NCI-H1105 treated with DMSO at 0.1 percent for 48 hours (cell line): ENCODE data around the gene CLASP2.
"Not testable (repeated sequence)": the region's sequence is repeated elsewhere in the genome, so short reads cannot be mapped to it uniquely, and the experiment has no call there.

ENCODE experiments used
- DNase-seq: peaks from one replicate; lab custom pipeline; 2025; lab: John Stamatoyannopoulos, UW

The CLASP2 gene

DNA sequence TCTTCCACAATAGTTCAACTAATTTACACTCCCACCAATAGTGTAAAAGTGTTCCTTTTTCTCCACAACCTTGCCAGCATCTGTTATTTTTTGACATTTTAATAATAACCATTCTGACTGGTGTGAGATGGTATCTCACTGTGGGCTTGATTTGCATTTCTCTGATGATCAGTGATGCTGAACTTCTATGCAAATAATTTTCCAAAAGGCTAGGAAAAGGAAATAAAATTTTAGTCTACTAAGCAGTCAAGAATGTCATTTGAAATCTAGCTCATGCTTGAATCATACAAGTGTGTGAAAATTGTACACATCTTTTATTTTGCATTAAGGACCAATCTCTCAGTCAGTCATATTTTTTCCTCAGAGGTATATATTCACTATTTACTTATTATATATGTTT, 176.1 kb downstream of the CLASP2 start:
- no peak for DNase-seq

DNA sequence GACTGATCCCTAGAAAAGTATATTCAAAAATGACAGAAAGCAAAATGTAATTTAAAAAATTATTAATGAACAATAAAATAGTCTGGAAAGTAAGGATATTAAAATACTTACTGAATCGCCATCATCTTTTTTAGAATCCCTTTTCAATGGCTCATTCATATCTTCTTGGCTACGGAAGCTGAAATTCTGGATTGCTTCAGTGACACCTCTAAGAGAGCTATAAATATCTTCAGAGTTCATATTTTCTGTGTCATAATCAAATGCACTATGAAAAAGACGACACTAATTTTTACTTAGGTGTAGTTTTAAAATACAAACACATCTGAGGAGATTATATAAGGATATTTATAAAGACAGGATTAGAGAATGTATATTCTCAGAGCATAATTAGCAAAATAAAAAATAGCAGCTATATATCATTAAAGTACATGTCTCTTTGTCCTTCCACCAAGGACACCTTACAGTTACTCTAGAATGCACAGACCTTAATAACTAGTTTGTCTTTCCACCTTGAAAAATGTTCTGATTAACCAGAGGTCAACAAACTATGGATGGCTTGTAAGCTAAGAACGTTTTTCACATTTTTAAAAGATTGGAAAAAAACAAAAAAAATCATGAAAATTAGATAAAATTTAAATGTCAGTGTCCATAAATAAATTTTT, 179.2 kb downstream of the CLASP2 start:
- no peak for DNase-seq

GRCh38 chr3:33537133-33537532, 180.9 kb downstream of the CLASP2 start:
- DNase-seq: no peak

DNA sequence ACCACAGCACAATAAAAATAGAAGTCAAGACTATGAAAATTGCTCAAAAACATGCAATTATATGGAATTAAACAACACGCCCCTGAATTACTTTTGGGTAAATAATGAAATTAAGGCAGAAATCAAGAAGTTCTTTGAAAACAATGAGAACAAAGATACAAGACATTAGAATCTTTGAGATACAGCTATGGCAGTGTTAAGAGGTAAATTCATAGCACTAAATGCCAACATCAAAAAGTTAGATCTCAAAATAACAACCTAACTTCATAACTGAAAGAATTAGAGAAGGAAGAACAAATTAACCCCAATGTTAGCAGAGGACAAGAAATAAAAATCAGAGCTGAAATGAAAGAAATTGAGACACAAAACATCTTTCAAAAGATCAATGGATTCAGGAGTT, 191.3 kb downstream of the CLASP2 start:
- no peak for DNase-seq

- no peak for DNase-seq
Measured at GRCh38 chr3:33525232-33525631, 192.8 kb downstream of the CLASP2 start.

DNA sequence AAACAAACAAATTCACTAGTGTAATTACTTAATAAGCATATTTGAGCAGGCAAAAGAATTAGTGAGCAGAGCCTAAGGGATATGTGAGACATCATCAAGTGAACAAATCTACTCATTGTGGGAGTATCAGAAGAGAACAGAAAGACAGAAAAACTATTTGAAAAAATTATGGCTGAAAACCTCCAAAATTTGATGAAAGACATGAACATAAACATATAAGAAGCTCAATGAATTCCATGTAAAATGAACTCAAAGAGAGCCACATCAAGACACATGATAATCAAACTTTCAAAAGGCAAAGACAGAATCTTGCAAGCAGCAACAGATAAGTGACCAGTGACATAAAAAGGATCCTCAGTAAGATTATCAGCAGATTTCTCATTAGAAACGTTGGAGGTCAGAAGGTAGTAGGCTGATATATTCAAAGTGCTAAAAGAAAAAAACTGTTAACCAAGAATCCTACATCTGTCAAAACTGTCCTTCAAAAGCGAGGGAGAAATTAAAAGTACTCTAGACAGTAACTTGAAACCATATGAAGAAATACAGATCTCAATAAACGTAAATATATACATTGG, 194.9 kb downstream of the CLASP2 start:
- DNase-seq: no peak

- no peak for DNase-seq
Measured at GRCh38 chr3:33521736-33522135, 196.3 kb downstream of the CLASP2 start.

DNA sequence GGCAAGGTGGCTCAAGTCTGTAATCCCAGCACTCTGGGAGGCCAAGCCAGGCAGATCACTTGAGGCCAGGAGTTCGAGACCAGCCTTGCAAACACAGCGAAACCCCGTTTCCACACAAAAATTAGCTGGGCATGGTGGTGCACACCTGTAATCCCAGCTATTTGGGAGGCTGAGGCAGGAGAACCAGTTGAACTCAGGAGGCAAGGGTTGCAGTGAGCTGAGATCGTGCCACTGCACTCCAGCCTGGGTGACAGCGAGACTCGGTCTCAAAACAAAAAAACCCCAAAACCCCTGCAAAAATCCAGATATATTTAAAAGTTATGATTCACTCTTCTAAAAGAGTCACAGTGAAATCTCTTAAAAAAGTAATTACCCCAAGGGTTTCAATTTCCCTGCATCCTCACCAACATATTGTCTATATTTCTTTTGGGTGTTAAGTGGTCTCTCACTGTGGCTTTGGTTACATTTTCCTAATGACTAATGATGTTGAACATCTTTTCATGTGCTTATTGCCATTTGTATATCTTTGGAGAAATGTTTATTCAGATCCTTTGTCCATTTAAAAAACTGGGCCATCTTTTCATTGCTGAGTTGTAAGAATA, 204.7 kb downstream of the CLASP2 start:
- no peak for DNase-seq

GRCh38 chr3:33505027-33505426, 213.0 kb downstream of the CLASP2 start:
- DNase-seq: no peak

GRCh38 chr3:33496449-33496848, 221.6 kb downstream of the CLASP2 start:
- DNase-seq: peak; percentile 6

DNA sequence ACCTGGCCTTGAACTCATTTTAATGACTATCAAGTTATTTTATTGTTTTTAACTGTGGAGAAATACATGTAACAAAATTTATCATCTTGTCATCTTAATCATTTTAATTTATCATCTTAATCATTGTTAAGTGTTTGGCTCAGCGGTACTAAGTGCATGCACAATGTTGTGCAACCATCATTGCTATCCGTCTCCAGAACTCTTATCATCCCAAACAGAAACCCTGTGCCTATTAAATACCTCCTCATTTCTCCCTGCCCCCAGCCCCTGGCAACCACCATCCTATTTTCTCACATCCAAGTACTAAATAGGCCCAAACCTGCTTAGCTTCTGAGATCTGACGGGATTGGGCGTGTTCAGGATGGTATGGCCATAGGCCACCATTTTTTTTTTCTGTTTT, 226.3 kb downstream of the CLASP2 start:
- no peak for DNase-seq

- peak; percentile 17 for DNase-seq
Measured at GRCh38 chr3:33490641-33491241, 227.3 kb downstream of the CLASP2 start.

- DNase-seq: no peak
Measured at GRCh38 chr3:33488683-33489082, 229.4 kb downstream of the CLASP2 start.

DNA sequence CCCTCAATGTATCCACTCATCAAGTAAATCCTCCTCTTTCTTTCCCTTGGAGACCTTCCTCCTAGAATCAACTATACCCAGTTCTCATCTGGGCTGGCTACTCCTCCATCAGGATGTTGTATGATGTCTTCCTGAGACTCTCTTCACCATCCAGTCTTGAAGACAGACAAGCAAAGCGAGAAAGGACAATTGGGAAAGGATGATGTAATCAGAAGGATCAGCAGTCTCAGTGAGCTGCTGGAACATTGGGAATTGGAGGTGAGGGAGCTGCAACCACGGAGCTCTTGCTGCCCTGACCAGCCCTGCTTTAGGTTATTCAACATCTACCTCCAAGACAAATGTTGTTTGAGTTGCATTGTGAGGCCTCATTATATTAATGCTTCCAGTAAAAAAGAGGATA, 229.8 kb downstream of the CLASP2 start:
- no peak for DNase-seq

DNA sequence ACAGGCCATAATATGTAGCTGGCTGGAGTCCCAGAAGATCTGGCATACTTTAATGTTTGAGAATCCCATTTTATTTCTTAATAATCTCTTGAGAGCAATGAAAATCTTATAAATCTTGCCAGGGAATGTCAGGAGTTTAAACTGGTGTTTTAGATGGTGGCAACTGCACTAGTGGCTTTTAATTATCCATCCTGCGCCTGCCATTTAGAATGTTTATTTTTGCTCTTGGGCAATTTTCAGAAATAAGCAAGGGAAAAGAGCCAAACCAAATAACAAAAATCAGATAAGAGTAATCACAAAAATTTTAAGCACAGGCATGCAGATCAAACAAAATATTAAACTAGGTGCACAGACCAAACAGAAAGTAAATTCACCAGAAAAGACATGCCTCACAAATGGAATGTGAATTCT, 235.9 kb downstream of the CLASP2 start:
- peak; percentile 20 for DNase-seq

GRCh38 chr3:33474896-33475295, 243.2 kb downstream of the CLASP2 start:
- DNase-seq: no peak

- no peak for DNase-seq
Measured at GRCh38 chr3:33473813-33474212, 244.2 kb downstream of the CLASP2 start.

DNA sequence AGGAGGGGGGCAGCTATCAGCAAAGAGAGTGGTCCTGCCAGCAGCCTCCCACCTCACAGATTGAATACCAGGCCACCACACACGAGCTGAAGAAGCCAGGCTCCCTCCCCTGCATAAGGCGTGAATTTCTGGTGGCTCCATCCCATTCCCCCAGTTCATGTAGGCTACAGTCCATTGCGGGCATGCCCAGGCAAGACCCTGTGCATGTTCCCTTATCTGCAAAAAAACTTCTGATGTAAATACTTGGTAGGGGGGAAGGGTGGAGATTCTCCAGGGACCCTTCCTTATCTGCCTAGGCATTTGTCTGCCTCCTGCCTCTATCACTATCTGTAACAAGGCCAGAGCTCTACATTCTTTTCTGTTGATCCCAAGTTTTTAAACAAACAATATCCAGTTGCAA, 250.3 kb downstream of the CLASP2 start:
- no peak for DNase-seq

DNA sequence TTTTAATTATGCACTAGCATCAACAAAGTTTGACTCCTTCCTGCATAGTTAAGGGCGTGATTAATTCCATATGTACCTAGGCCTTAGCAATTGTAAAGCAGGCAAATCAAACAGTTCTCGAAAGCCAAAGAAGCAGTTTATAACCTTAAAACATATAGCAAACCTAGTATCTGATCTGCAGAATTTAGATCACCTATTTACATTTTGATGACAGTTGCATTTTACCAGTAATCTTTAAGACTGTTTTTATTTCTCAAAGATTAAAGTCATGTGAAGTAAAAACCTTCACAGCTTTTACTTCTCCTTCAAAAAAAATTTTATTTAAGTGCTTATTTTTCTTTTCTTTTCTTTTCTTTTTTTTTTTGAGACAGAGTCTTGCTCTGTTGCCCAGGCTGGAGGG, 257.0 kb downstream of the CLASP2 start:
- DNase-seq: no peak

- DNase-seq: not testable (repeated sequence)
Measured at GRCh38 chr3:33459577-33459976, 258.5 kb downstream of the CLASP2 start.

DNA sequence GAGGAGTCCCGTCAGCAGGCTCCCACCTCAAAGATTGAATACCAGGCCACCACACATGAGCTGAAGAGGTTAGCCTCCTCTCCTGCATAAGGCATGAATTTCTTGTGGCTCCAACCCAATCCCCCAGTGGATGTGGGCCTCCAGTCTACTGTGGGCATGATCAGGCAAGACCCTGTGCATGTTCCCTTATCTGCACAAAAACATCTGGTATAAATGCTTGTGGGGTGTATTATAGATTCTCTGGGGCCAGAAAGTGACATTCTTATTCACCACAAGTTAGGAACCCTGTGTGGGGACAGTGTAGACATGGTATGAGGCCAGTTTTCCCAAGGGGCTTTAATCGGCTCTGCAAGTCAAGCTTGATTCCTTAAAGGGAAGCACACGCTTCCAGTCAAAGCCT, 259.6 kb downstream of the CLASP2 start:
- no peak for DNase-seq

DNA sequence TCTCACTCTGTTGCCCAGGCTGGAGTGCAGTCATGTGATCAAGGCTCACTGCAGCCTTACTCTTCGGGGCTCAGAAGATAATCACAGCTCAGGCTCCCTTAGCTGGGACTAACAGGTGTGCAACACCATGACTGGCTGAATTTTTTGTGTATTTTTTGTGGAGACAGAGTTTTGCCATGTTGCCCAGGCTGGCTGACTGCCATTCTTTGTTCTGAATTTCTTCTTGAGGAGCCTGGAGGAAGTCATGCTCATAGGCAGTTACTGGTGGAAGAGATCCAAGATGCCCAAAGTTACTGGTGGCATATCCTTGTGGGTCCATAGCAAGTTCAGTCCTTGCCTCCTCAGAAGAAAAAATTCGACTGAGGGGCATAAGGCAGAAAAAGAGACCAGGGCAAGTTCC, 261.3 kb downstream of the CLASP2 start:
- no peak for DNase-seq

GRCh38 chr3:33453331-33453761, 264.7 kb downstream of the CLASP2 start:
- no peak for DNase-seq
